CD8-positive, alpha-beta memory T cell (primary cell): ENCODE results near the gene SHISAL1. TPM values are rescaled to one million over a fixed set of nuclear protein-coding genes. Genes with fewer than 3 reads are reported as not detected.
A peak's percentile ranks its signal among the peaks of the same experiment; 100 is the strongest.

Source experiments
- CTCF ChIA-PET: fragments of 350-600 bp; sonication (Branson Sonifier 250); formaldehyde crosslinking; loops from one replicate; lab custom pipeline; 2021; ENCODE audit warnings: antibody characterized with exemption; lab: Charles Lee
- POLR2A ChIA-PET: fragments of 350-600 bp; sonication (Branson Sonifier 250); formaldehyde crosslinking; loops from one replicate; lab custom pipeline; 2021; ENCODE audit warnings: antibody characterized with exemption; lab: Charles Lee
- DNase-seq, 5 donors: peaks; one replicate each; pipeline versions ENCODE4 v3.0.0 to v3.0.0-alpha.2; 2020 to 2022; ENCODE audit warnings: mixed read lengths in 1 of 5
- H3K27ac ChIP-seq: one replicate; pipeline ENCODE4 v1.7.0; 2013; ENCODE audit warnings: low read depth, mild to moderate bottlenecking, low read length, moderate library complexity
- H3K27me3 ChIP-seq: 2 replicates; pipeline ENCODE4 v1.7.0; 2013; ENCODE audit warnings: low read length, mild to moderate bottlenecking; ENCODE audit not compliant: insufficient read depth, poor library complexity, severe bottlenecking
- H3K36me3 ChIP-seq: 2 replicates; pipeline ENCODE4 v1.7.0; 2013; ENCODE audit warnings: mild to moderate bottlenecking, low read length, moderate library complexity; ENCODE audit not compliant: insufficient read depth
- H3K4me1 ChIP-seq: 2 replicates; pipeline ENCODE4 v1.7.0; 2013; ENCODE audit warnings: mild to moderate bottlenecking, low read length, moderate library complexity; ENCODE audit not compliant: insufficient read depth
- H3K4me3 ChIP-seq: 2 replicates; pipeline ENCODE4 v1.7.0; 2013; ENCODE audit warnings: mild to moderate bottlenecking, low read length
- H3K9me3 ChIP-seq: 2 replicates; pipeline ENCODE4 v1.7.0; 2013; ENCODE audit warnings: mild to moderate bottlenecking, low read length
- H3K27ac Mint-ChIP-seq, 8 donors: one replicate each; pipeline ENCODE4 v1.8.0; 2020 to 2021; ENCODE audit warnings: mixed read lengths in 8 of 8, mild to moderate bottlenecking in 6 of 8, inconsistent platforms in 3 of 8, moderate library complexity in 3 of 8
- H3K27me3 Mint-ChIP-seq, 2 donors: one replicate each; pipeline ENCODE4 v1.8.0; 2020 to 2021; ENCODE audit warnings: mixed read lengths in 2 of 2, mild to moderate bottlenecking in 1 of 2, moderate library complexity in 1 of 2
- H3K36me3 Mint-ChIP-seq, 3 donors: one replicate each; pipeline ENCODE4 v1.8.0; 2020 to 2021; ENCODE audit warnings: mixed read lengths in 3 of 3, inconsistent platforms in 1 of 3, mild to moderate bottlenecking in 1 of 3
- H3K4me1 Mint-ChIP-seq, 3 donors: one replicate each; pipeline ENCODE4 v1.8.0; 2020 to 2021; ENCODE audit warnings: mixed read lengths in 3 of 3, inconsistent platforms in 1 of 3, mild to moderate bottlenecking in 1 of 3
- H3K4me3 Mint-ChIP-seq, 7 donors: one replicate each; pipeline ENCODE4 v1.8.0; 2020 to 2021; ENCODE audit warnings: mixed read lengths in 7 of 7, mild to moderate bottlenecking in 6 of 7, moderate library complexity in 4 of 7, inconsistent platforms in 2 of 7
- H3K9me3 Mint-ChIP-seq, 5 donors: one replicate each; pipeline ENCODE4 v1.8.0; 2020 to 2022; ENCODE audit warnings: mixed read lengths in 5 of 5, mild to moderate bottlenecking in 3 of 5, moderate library complexity in 2 of 5, inconsistent platforms in 1 of 5
- polyA plus RNA-seq: library from polyadenylated mRNA; unstranded; fragments of 300-500 nt; fragmentation: Illumina TruSeq; gene quantifications from one replicate; pipeline ENCODE4 v1.2.3, GENCODE V29; 2021
- total RNA-seq, 2 experiments: library from RNA; stranded (reverse); gene quantifications; one replicate each; pipeline ENCODE4 v1.2.3, GENCODE V29; 2021

SHISAL1 gene
- total and polyA plus RNA-seq, 3 experiments from 2014 or later = not detected

DNA sequence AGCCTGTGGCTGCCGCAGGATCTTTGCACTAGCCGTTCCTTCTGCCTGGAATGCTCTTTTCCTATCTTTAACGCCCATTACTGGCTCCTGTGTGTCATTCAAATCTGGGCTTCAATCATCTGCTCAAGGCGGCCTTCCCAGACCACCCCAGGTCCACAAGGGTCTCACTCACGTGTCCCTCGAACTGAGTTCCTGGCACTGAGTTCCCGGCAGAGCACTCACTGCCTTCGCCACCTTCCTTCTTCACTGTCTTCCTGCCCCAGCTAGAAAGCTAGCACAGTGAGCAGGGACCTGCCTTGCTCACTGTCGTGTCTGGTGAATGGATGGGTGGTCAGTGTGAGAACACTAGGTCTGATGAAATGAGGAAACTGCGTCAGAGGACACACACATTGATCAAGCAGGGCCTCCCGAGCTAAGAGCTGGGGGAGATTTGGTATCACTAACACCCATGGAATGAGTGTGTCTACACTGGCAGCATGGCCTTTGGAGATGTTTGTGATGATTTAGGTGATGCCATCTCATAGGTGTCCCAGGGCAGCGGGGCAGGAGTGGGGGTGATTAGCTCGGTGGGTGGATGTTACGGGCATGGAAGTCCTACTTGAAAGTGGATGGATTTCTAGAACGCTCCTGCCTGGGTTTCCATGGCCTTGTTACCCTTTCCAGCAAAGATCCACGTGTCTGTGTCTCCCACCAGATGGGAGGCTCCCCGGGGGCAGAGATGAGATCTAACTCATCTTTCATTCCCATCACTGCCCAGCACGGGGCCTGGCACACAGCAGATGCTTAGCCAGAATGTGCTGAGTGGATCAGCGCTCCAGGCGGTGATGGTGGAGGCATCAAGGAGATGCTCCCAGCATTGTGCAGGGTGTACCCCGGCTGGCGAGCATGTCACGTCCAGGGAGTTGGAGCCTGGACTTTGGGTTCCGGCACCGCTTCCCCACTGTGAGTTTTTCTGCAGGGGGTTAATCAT lies 64.5 kb downstream of the SHISAL1 start:
- Mint-ChIP-seq H3K36me3 (peaks cover 0 to 10% (median 0%) of the 10 kb centered on the region in 3 donors), H3K27me3 (peaks cover 21 to 45% of the 10 kb centered on the region in 2 donors), H3K4me3 (no peak overlapping the region), H3K9me3 (peaks cover 8 to 14% (median 10%) of the 10 kb centered on the region in 5 donors), H3K27ac (peak overlapping the region in 1 of 8 donors; percentile 37), H3K4me1 (no peaks in the 10 kb centered on the region)
- no peak overlapping the region for H3K27ac ChIP-seq
- CTCF ChIA-PET = no interaction called here
- DNase-seq = no peak
- H3K27me3 ChIP-seq = no peaks in the 10 kb centered on the region
- H3K4me3 ChIP-seq = no peak overlapping the region
- no peaks in the 10 kb centered on the region for H3K36me3 ChIP-seq
- POLR2A ChIA-PET = no interaction called here
- no peaks in the 10 kb centered on the region for H3K9me3 ChIP-seq
- H3K4me1 ChIP-seq = no peaks in the 10 kb centered on the region

DNA sequence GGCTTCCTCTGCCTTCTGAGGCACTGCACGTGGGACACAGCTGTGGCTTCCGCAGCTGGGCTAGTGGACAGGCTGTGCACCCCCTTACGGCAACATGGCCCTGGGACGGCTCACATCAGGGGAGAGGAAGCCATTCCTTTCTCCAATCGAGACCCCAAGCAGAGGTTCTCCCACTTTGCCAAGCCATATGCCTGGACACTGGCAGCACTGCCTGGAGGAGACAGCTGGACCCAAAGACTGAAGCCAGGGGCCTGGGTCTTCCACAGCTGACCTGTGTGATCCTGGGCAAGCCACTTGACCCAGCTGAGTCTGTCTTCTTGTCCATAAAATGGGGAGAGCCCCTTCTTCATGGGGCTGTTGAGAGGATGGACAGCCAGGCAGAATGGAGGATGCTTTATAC lies 65.4 kb downstream of the SHISAL1 start:
- POLR2A ChIA-PET = no interaction called here
- CTCF ChIA-PET = no interaction called here

DNA sequence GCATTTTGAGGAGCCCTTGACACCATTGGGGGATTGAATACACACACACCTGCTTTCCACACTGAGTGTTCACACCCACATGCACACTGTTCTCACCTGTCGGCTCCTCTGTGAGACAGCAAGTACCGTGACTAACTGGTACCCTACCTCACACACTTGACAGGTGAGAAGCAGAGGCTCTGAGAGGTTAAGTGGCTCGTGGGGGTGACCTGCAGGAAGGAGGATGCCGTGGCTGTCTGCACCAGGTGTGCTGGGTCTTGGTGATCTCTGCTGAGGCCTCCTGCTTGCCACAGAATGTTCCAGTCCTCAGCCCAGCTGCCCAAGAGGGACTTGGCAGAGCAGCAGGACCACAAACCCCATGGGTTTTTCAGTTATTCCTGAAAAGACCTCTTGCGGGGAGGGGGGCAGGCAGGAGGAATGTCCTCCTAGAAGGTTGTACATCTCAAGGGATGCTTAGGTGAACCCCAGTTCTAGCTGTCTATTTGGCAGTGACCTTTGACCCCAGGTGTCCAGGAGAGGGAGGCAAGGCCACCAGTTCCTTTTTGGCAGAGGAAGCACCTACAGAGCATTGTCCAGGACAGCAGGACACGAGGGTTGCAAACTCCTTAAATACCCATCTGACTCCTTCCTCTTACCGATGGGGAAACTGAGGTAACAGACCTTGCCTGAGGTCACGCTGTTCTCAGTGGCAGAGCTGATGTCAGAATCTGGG lies 66.0 kb downstream of the SHISAL1 start:
- H3K27me3 ChIP-seq = no peaks in the 10 kb centered on the region
- peaks cover 8 to 14% (median 10%) of the 10 kb centered on the region in 5 donors for H3K9me3 Mint-ChIP-seq
- CTCF ChIA-PET = no interaction called here

More for the DNA sequence above, 65.4 kb downstream of the SHISAL1 start:
- no peak overlapping the region for H3K4me3 Mint-ChIP-seq
- no peak overlapping the region for H3K4me3 ChIP-seq
- no peaks in the 10 kb centered on the region for H3K4me1 Mint-ChIP-seq
- no peaks in the 10 kb centered on the region for H3K36me3 ChIP-seq
- DNase-seq = no peak
- no peak overlapping the region for H3K27ac ChIP-seq
- no peak overlapping the region for H3K27ac Mint-ChIP-seq
- H3K27me3 ChIP-seq = no peaks in the 10 kb centered on the region
- peaks cover 0 to 11% (median 0%) of the 10 kb centered on the region in 3 donors for H3K36me3 Mint-ChIP-seq
- no peaks in the 10 kb centered on the region for H3K4me1 ChIP-seq
- H3K9me3 ChIP-seq = no peaks in the 10 kb centered on the region
- H3K9me3 Mint-ChIP-seq = peaks cover 8 to 14% (median 10%) of the 10 kb centered on the region in 5 donors
- peaks cover 20 to 50% of the 10 kb centered on the region in 2 donors for H3K27me3 Mint-ChIP-seq

DNA sequence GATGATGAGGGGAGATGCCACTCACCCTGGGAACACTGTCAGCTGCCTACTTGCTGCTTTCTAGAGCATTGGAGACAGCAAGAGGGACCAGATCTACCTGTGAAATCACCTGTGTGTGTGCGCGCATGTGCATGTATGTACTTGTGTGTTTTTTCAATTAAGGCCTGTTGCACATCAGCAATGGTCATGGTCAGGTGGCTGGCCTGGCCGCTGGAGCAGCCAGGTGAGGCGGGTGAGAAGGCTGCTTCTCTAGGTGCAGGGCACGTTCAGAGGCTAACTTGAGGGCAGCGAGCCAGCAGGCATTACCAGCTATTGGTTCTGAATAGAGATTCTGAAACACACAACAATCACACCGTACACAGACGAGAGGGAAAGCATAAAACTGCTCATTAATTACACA lies 66.9 kb downstream of the SHISAL1 start:
- DNase-seq = no peak
- Histone ChIP-seq H3K4me1 (no peaks in the 10 kb centered on the region), H3K4me3 (no peak overlapping the region), H3K27me3 (no peaks in the 10 kb centered on the region), H3K36me3 (no peaks in the 10 kb centered on the region), H3K27ac (no peak overlapping the region), H3K9me3 (no peaks in the 10 kb centered on the region)
- H3K4me1 Mint-ChIP-seq = no peaks in the 10 kb centered on the region
- peaks cover 0 to 16% (median 0%) of the 10 kb centered on the region in 3 donors for H3K36me3 Mint-ChIP-seq
- ChIA-PET CTCF (no interaction called here), POLR2A (no interaction called here)
- H3K4me3 Mint-ChIP-seq = no peak overlapping the region
- peaks cover 15 to 60% of the 10 kb centered on the region in 2 donors for H3K27me3 Mint-ChIP-seq
- peaks cover 8 to 13% (median 10%) of the 10 kb centered on the region in 5 donors for H3K9me3 Mint-ChIP-seq
- no peak overlapping the region for H3K27ac Mint-ChIP-seq

More for the DNA sequence above, 66.0 kb downstream of the SHISAL1 start:
- H3K27ac ChIP-seq = no peak overlapping the region
- Mint-ChIP-seq H3K27me3 (peaks cover 17 to 55% of the 10 kb centered on the region in 2 donors), H3K36me3 (peaks cover 0 to 16% (median 0%) of the 10 kb centered on the region in 3 donors), H3K4me3 (no peak overlapping the region), H3K27ac (no peak overlapping the region), H3K4me1 (no peaks in the 10 kb centered on the region)
- DNase-seq = no peak
- H3K4me1 ChIP-seq = no peaks in the 10 kb centered on the region
- POLR2A ChIA-PET = no interaction called here
- no peak overlapping the region for H3K4me3 ChIP-seq
- no peaks in the 10 kb centered on the region for H3K9me3 ChIP-seq
- no peaks in the 10 kb centered on the region for H3K36me3 ChIP-seq

DNA sequence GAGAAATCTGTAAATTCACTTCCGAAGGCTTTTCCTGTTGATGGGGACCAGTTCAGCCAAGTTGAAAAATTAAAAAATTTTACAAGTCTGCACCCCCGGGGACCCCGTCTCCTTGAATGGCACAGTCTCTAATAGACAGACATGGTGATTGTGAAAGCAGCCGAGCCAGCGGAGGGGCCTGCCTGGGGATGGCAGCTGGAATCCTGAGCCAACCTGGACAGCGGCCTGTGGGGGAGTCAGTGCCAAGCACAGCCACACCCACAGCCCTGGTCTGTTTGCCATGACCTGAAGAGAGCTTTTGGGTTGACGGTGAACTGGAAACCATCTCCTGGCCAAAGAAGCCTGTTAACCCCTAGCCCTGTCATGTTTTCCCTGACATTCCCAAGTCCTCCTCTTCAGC lies 67.3 kb downstream of the SHISAL1 start:
- DNase-seq = no peak
- Histone ChIP-seq H3K27me3 (no peaks in the 10 kb centered on the region), H3K27ac (no peak overlapping the region), H3K36me3 (no peaks in the 10 kb centered on the region), H3K4me1 (no peaks in the 10 kb centered on the region), H3K9me3 (no peaks in the 10 kb centered on the region), H3K4me3 (no peak overlapping the region)
- Mint-ChIP-seq H3K4me3 (no peak overlapping the region), H3K9me3 (peaks cover 8 to 12% (median 9%) of the 10 kb centered on the region in 5 donors), H3K4me1 (no peaks in the 10 kb centered on the region), H3K27me3 (peaks cover 15 to 63% of the 10 kb centered on the region in 2 donors), H3K36me3 (peaks cover 0 to 16% (median 0%) of the 10 kb centered on the region in 3 donors), H3K27ac (no peak overlapping the region)
- CTCF ChIA-PET = no interaction called here
- POLR2A ChIA-PET = no interaction called here

DNA sequence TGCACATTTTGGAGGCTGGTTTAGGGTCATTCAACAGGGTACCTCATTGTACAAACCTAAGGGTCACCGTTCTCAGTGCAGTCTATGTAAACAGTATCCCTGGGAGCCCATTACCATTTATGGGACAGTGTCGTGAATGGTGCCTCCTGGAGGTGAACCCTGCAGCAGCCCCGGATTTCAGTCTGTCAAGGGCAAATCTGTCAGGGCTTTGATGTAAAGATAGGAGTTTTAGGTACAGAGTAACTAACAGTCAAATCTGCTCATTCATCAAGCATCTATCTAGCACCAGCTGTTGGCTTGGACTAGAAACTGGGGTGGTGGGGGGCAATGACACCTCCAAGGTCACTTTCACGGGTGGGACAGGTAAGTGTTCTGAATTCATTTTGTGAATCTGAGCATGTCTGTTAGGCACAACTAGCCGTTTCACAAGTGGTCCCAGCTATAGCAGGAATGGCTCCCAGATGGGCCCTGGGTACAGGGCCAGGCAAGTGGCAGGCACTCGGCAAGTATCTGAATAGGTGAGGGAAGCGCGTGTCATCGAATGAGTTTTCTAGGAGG lies 68.4 kb downstream of the SHISAL1 start:
- no peak for DNase-seq
- no peak overlapping the region for H3K27ac Mint-ChIP-seq
- Histone ChIP-seq H3K4me3 (no peak overlapping the region), H3K27ac (no peak overlapping the region), H3K36me3 (no peaks in the 10 kb centered on the region), H3K4me1 (no peaks in the 10 kb centered on the region), H3K27me3 (no peaks in the 10 kb centered on the region), H3K9me3 (no peaks in the 10 kb centered on the region)
- CTCF ChIA-PET = no interaction called here
- peaks cover 0 to 4% (median under 1%) of the 10 kb centered on the region in 5 donors for H3K9me3 Mint-ChIP-seq
- H3K36me3 Mint-ChIP-seq = peaks cover 0 to 6% (median 0%) of the 10 kb centered on the region in 3 donors
- peaks cover 10 to 58% of the 10 kb centered on the region in 2 donors for H3K27me3 Mint-ChIP-seq
- no peaks in the 10 kb centered on the region for H3K4me1 Mint-ChIP-seq
- peak overlapping the region in 1 of 7 donors; percentile 46 for H3K4me3 Mint-ChIP-seq
- POLR2A ChIA-PET = no interaction called here

DNA sequence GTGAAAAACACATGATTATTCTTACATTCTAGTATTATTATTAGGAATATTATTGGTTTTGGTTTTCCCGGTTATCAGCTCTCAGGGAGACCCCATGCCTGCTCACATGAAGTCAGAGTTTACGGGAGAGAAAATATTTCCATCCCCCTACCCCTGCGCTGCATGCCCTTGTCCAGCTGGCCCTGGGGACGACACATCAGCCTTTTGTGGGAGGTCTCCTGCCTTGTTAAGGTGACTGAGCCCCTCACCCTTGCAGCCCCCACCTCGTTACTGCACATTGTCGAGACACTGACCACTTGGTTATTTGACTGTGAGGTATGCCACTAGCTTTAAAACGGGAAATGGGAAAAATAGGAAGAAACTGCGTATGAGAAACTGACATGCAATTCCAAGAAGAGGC lies 69.0 kb downstream of the SHISAL1 start:
- Mint-ChIP-seq H3K36me3 (peaks cover 0 to 6% (median 0%) of the 10 kb centered on the region in 3 donors), H3K4me3 (no peak overlapping the region), H3K27ac (no peak overlapping the region), H3K27me3 (peaks cover 10 to 64% of the 10 kb centered on the region in 2 donors), H3K4me1 (no peaks in the 10 kb centered on the region), H3K9me3 (peaks cover 0 to under 1% (median 0%) of the 10 kb centered on the region in 5 donors)
- Histone ChIP-seq H3K36me3 (no peaks in the 10 kb centered on the region), H3K4me1 (no peaks in the 10 kb centered on the region), H3K27me3 (no peaks in the 10 kb centered on the region), H3K9me3 (no peaks in the 10 kb centered on the region), H3K4me3 (no peak overlapping the region), H3K27ac (no peak overlapping the region)
- no peak for DNase-seq
- ChIA-PET CTCF (no interaction called here), POLR2A (no interaction called here)
